ENCODE data around the gene TMEM178B. TPM values are rescaled to one million over a fixed set of nuclear protein-coding genes. Genes with fewer than 3 reads are reported as not detected.

TMEM178B gene
- total RNA-seq, 1 experiment from 2014 or later, result 9.5 TPM

- DNase-seq (ENCODE audit: low read depth), result peak; percentile 56
- in situ Hi-C loops (cut with HindIII; ENCODE audit: low pct_unique_long_range_greater_than_20kb, low sequenced_read_pairs), result no loop called here
These were observed 157.3 kb downstream of the TMEM178B start for GRCh38 chr7:141231018-141231792.

GRCh38 chr7:141232286-141233051, 158.6 kb downstream of the TMEM178B start:
- in situ Hi-C loops (cut with HindIII; ENCODE audit: low pct_unique_long_range_greater_than_20kb, low sequenced_read_pairs), result no loop called here
- no peak for DNase-seq (ENCODE audit: low read depth)

GRCh38 chr7:141234335-141235105, 160.7 kb downstream of the TMEM178B start:
- no peak for DNase-seq (ENCODE audit: low read depth)
- in situ Hi-C loops (cut with HindIII; ENCODE audit: low pct_unique_long_range_greater_than_20kb, low sequenced_read_pairs), result no loop called here

GRCh38 chr7:141235656-141236055, 161.8 kb downstream of the TMEM178B start:
- in situ Hi-C loops (cut with HindIII; ENCODE audit: low pct_unique_long_range_greater_than_20kb, low sequenced_read_pairs), result no loop called here
- no peak for DNase-seq (ENCODE audit: low read depth)

GRCh38 chr7:141238596-141239243, 164.9 kb downstream of the TMEM178B start:
- DNase-seq (ENCODE audit: low read depth), result no peak
- in situ Hi-C loops (cut with HindIII; ENCODE audit: low pct_unique_long_range_greater_than_20kb, low sequenced_read_pairs), result no loop called here

GRCh38 chr7:141239661-141240060, 165.8 kb downstream of the TMEM178B start:
- DNase-seq (ENCODE audit: low read depth), result no peak
- in situ Hi-C loops (cut with HindIII; ENCODE audit: low pct_unique_long_range_greater_than_20kb, low sequenced_read_pairs), result no loop called here

- in situ Hi-C loops (cut with HindIII; ENCODE audit: low pct_unique_long_range_greater_than_20kb, low sequenced_read_pairs), result no loop called here
- DNase-seq (ENCODE audit: low read depth), result no peak
These were observed 168.7 kb downstream of the TMEM178B start for GRCh38 chr7:141242568-141242967.

- in situ Hi-C loops (cut with HindIII; ENCODE audit: low pct_unique_long_range_greater_than_20kb, low sequenced_read_pairs), result no loop called here
- no peak for DNase-seq (ENCODE audit: low read depth)
These were observed 169.5 kb downstream of the TMEM178B start for GRCh38 chr7:141243368-141243767.

GRCh38 chr7:141244435-141244834, 170.6 kb downstream of the TMEM178B start:
- DNase-seq (ENCODE audit: low read depth), result no peak
- in situ Hi-C loops (cut with HindIII; ENCODE audit: low pct_unique_long_range_greater_than_20kb, low sequenced_read_pairs), result no loop called here

- no peak for DNase-seq (ENCODE audit: low read depth)
- in situ Hi-C loops (cut with HindIII; ENCODE audit: low pct_unique_long_range_greater_than_20kb, low sequenced_read_pairs), result no loop called here
These were observed 172.6 kb downstream of the TMEM178B start for GRCh38 chr7:141246426-141246825.

- DNase-seq (ENCODE audit: low read depth), result no peak
- in situ Hi-C loops (cut with HindIII; ENCODE audit: low pct_unique_long_range_greater_than_20kb, low sequenced_read_pairs), result no loop called here
These were observed 177.3 kb downstream of the TMEM178B start for GRCh38 chr7:141251180-141251579.

GRCh38 chr7:141251957-141252356, 178.1 kb downstream of the TMEM178B start:
- no peak for DNase-seq (ENCODE audit: low read depth)
- in situ Hi-C loops (cut with HindIII; ENCODE audit: low pct_unique_long_range_greater_than_20kb, low sequenced_read_pairs), result no loop called here

- DNase-seq (ENCODE audit: low read depth), result no peak
- in situ Hi-C loops (cut with HindIII; ENCODE audit: low pct_unique_long_range_greater_than_20kb, low sequenced_read_pairs), result no loop called here
These were observed 183.7 kb downstream of the TMEM178B start for GRCh38 chr7:141257597-141257996.

GRCh38 chr7:141258559-141258958, 184.7 kb downstream of the TMEM178B start:
- in situ Hi-C loops (cut with HindIII; ENCODE audit: low pct_unique_long_range_greater_than_20kb, low sequenced_read_pairs), result no loop called here
- DNase-seq (ENCODE audit: low read depth), result no peak

- DNase-seq (ENCODE audit: low read depth), result no peak
These were observed 188.5 kb downstream of the TMEM178B start for GRCh38 chr7:141262101-141263090.

GRCh38 chr7:141263508-141263907, 189.6 kb downstream of the TMEM178B start:
- in situ Hi-C loops (cut with HindIII; ENCODE audit: low pct_unique_long_range_greater_than_20kb, low sequenced_read_pairs), result no loop called here
- DNase-seq (ENCODE audit: low read depth), result no peak

More at GRCh38 chr7:141262101-141263090, 188.5 kb downstream of the TMEM178B start:
- in situ Hi-C loops (cut with HindIII; ENCODE audit: low pct_unique_long_range_greater_than_20kb, low sequenced_read_pairs), result no loop called here

- no peak for DNase-seq (ENCODE audit: low read depth)
These were observed 190.1 kb downstream of the TMEM178B start for GRCh38 chr7:141263983-141264382.

More at GRCh38 chr7:141263983-141264382, 190.1 kb downstream of the TMEM178B start:
- in situ Hi-C loops (cut with HindIII; ENCODE audit: low pct_unique_long_range_greater_than_20kb, low sequenced_read_pairs), result no loop called here
